ENCODE results near the gene CST3. TPM values are rescaled to one million over a fixed set of nuclear protein-coding genes. Genes with fewer than 3 reads are reported as not detected.

CST3 gene
- total RNA-seq, 2 donors from 2014 or later, result 131 to 177 TPM

DNA sequence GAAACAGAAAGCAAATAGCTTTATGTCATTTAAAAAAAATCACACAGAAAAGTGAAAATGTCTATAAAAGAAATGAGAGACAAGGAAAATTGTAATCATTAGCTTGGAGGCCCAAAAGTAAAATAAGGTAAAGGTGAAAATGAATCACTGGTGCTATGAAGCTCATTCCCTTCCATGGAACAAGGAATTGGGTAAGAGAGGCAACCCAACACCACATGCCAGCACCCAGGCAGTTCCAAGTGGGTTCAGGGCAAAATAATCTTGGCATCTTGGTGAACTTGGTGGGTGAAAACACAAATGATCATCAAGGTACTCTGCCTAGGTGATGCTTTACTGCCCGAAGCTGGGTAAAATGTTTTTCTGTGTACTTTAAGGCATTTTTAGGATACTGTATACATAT is 34.4 kb upstream of the CST3 start:
- 100% methylated on average over 1 of the region's 1 CpG; no CpG with 5 or more reads in 1 of the 2 experiments for WGBS, 2 experiments (ENCODE audit: insufficient coverage in 1 of 2, insufficient read length in 1 of 2)
- Histone ChIP-seq H3K36me3 (ENCODE audit: control insufficient read depth, insufficient read depth, low read length) (no peaks in the 10 kb centered on the region), H3K9ac (ENCODE audit: extremely low read depth, low read length, poor library complexity, severe bottlenecking) (no peak overlapping the region), H3K27ac (ENCODE audit: low read depth, low read length) (no peak overlapping the region), H3K4me1 (ENCODE audit: control insufficient read depth, insufficient read depth, low read length) (no peaks in the 10 kb centered on the region), H3K9me3 (ENCODE audit: control insufficient read depth, low read length) (no peaks in the 10 kb centered on the region), H3K4me3 (ENCODE audit: low read length) (no peak overlapping the region), H3K27me3 (ENCODE audit: control insufficient read depth, insufficient read depth, low read length, poor library complexity, severe bottlenecking) (no peaks in the 10 kb centered on the region)
- H3K27ac Mint-ChIP-seq, result no peak overlapping the region
- H3K27me3 Mint-ChIP-seq (ENCODE audit: insufficient read depth), result peaks cover 4% of the 10 kb centered on the region
- H3K9me3 Mint-ChIP-seq, result no peaks in the 10 kb centered on the region
- no peaks in the 10 kb centered on the region for H3K36me3 Mint-ChIP-seq (ENCODE audit: low read depth)
- no peak overlapping the region for H3K4me3 Mint-ChIP-seq
- peaks cover 8% of the 10 kb centered on the region for H3K4me1 Mint-ChIP-seq
- no peak for DNase-seq
- TF ChIP-seq, protein P1, sequence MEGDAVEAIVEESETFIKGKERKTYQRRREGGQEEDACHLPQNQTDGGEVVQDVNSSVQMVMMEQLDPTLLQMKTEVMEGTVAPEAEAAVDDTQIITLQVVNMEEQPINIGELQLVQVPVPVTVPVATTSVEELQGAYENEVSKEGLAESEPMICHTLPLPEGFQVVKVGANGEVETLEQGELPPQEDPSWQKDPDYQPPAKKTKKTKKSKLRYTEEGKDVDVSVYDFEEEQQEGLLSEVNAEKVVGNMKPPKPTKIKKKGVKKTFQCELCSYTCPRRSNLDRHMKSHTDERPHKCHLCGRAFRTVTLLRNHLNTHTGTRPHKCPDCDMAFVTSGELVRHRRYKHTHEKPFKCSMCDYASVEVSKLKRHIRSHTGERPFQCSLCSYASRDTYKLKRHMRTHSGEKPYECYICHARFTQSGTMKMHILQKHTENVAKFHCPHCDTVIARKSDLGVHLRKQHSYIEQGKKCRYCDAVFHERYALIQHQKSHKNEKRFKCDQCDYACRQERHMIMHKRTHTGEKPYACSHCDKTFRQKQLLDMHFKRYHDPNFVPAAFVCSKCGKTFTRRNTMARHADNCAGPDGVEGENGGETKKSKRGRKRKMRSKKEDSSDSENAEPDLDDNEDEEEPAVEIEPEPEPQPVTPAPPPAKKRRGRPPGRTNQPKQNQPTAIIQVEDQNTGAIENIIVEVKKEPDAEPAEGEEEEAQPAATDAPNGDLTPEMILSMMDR (conservative IDR thresholded peaks at IDR 0.05), result no peak

DNA sequence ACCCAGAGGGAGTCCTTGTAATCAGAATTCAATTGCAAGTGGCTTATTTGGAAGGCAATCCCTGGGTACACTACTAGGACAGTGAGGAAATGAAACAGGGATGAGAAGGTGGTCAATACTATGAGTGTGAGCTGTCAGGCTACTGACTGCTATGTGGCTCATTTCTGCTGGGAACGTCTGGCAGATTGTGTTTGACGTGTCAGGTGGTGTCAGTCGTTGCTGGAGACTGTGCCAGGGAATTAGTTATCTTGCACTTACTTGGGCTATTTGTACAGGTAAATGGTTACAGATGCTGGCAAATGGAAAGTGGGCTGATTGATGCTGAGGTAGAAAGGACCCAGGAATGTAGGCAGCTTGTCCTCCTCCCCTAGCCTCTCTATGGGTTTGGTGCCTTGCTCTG is 33.7 kb upstream of the CST3 start:
- TF ChIP-seq, protein P1 (conservative IDR thresholded peaks at IDR 0.05), result no peak
- H3K4me1 ChIP-seq (ENCODE audit: control insufficient read depth, insufficient read depth, low read length), result no peaks in the 10 kb centered on the region
- Mint-ChIP-seq H3K27me3 (ENCODE audit: insufficient read depth) (peaks cover 4% of the 10 kb centered on the region), H3K4me3 (no peak overlapping the region), H3K9me3 (no peaks in the 10 kb centered on the region), H3K27ac (no peak overlapping the region), H3K4me1 (peaks cover 8% of the 10 kb centered on the region), H3K36me3 (ENCODE audit: low read depth) (no peaks in the 10 kb centered on the region)
- H3K36me3 ChIP-seq (ENCODE audit: control insufficient read depth, insufficient read depth, low read length), result no peaks in the 10 kb centered on the region
- 78 to 92% methylated on average over 3 of the region's 3 CpGs for WGBS, 2 experiments (ENCODE audit: insufficient coverage in 1 of 2, insufficient read length in 1 of 2)
- peak; percentile 24 for DNase-seq
- no peaks in the 10 kb centered on the region for H3K9me3 ChIP-seq (ENCODE audit: control insufficient read depth, low read length)
- H3K9ac ChIP-seq (ENCODE audit: extremely low read depth, low read length, poor library complexity, severe bottlenecking), result no peak overlapping the region
- H3K4me3 ChIP-seq (ENCODE audit: low read length), result no peak overlapping the region
- no peaks in the 10 kb centered on the region for H3K27me3 ChIP-seq (ENCODE audit: control insufficient read depth, insufficient read depth, low read length, poor library complexity, severe bottlenecking)
- no peak overlapping the region for H3K27ac ChIP-seq (ENCODE audit: low read depth, low read length)

DNA sequence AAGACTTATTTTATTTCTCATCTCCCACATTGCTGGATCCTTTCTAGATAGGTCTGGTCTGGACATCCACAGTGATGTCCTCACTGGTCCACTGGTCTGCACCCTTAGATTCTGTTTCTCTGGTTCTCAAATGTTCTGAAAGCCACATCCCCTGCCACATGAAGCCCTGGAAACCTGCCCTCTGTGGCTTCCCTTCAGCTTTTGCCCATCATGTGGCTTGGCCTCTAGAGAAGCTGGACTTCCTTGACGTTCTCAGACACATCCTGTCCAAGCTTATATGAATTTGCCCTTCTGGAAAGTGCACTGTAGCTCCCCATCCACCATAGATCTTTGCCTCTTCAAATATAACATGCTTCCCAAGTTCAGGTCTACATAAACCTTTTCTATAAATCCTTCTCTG is 32.6 kb upstream of the CST3 start:
- no peaks in the 10 kb centered on the region for H3K36me3 Mint-ChIP-seq (ENCODE audit: low read depth)
- peak; percentile 20 for DNase-seq
- H3K27me3 Mint-ChIP-seq (ENCODE audit: insufficient read depth), result peaks cover 2% of the 10 kb centered on the region
- no peak overlapping the region for H3K27ac Mint-ChIP-seq
- peaks cover 6% of the 10 kb centered on the region for H3K4me1 Mint-ChIP-seq
- Histone ChIP-seq H3K4me1 (ENCODE audit: control insufficient read depth, insufficient read depth, low read length) (no peaks in the 10 kb centered on the region), H3K9me3 (ENCODE audit: control insufficient read depth, low read length) (no peaks in the 10 kb centered on the region), H3K27me3 (ENCODE audit: control insufficient read depth, insufficient read depth, low read length, poor library complexity, severe bottlenecking) (no peaks in the 10 kb centered on the region), H3K9ac (ENCODE audit: extremely low read depth, low read length, poor library complexity, severe bottlenecking) (no peak overlapping the region), H3K4me3 (ENCODE audit: low read length) (no peak overlapping the region), H3K27ac (ENCODE audit: low read depth, low read length) (no peak overlapping the region), H3K36me3 (ENCODE audit: control insufficient read depth, insufficient read depth, low read length) (no peaks in the 10 kb centered on the region)
- TF ChIP-seq, protein P1 (conservative IDR thresholded peaks at IDR 0.05), result no peak
- no peak overlapping the region for H3K4me3 Mint-ChIP-seq
- 85 to 100% methylated on average over 1 of the region's 1 CpG for WGBS, 2 experiments (ENCODE audit: insufficient coverage in 1 of 2, insufficient read length in 1 of 2)
- H3K9me3 Mint-ChIP-seq, result no peaks in the 10 kb centered on the region
